Loucy (cell line): ENCODE measurements around the gene FIBCD1.

Experiments used
- H2AFZ ChIP-seq: fragments of 200-600 bp; sonication (generic); 2 replicates; pipeline ENCODE4 v1.6.0; 2016; ENCODE audit warnings: antibody characterized with exemption, mild to moderate bottlenecking, low read length, moderate library complexity
- H3F3A ChIP-seq: fragments of 200-600 bp; 2 replicates; pipeline ENCODE4 v1.6.0; 2016; ENCODE audit warnings: antibody characterized with exemption, low read depth, mild to moderate bottlenecking
- H3K27me3 ChIP-seq: fragments of 200-600 bp; sonication (generic); 2 replicates; pipeline ENCODE4 v1.6.1; 2014; ENCODE audit warnings: low read length, mild to moderate bottlenecking; ENCODE audit not compliant: insufficient read depth, poor library complexity, severe bottlenecking
- H3K36me3 ChIP-seq: fragments of 200-600 bp; sonication (generic); 2 replicates; pipeline ENCODE4 v1.6.1; 2016; ENCODE audit warnings: low read length; ENCODE audit not compliant: insufficient read depth
- H3K4me1 ChIP-seq: fragments of 200-600 bp; sonication (generic); 2 replicates; pipeline ENCODE4 v1.5.1; 2014; ENCODE audit warnings: low read length, mild to moderate bottlenecking; ENCODE audit not compliant: insufficient read depth, poor library complexity, severe bottlenecking
- H3K4me2 ChIP-seq: fragments of 200-600 bp; sonication (generic); 2 replicates; pipeline ENCODE4 v1.6.0; 2014; ENCODE audit warnings: antibody characterized with exemption, low read length, low read depth, mild to moderate bottlenecking; ENCODE audit not compliant: poor library complexity, severe bottlenecking
- H3K4me3 ChIP-seq: fragments of 200-600 bp; sonication (generic); 2 replicates; pipeline ENCODE4 v1.5.1; 2014; ENCODE audit warnings: low read length, mild to moderate bottlenecking, mixed read lengths; ENCODE audit not compliant: poor library complexity, severe bottlenecking
- H3K79me2 ChIP-seq: fragments of 200-600 bp; sonication (generic); 2 replicates; pipeline ENCODE4 v1.6.1; 2014; ENCODE audit warnings: low read length; ENCODE audit not compliant: insufficient read depth
- H3K9ac ChIP-seq: fragments of 200-600 bp; sonication (generic); 2 replicates; pipeline ENCODE4 v1.6.0; 2014; ENCODE audit warnings: mild to moderate bottlenecking, low read depth, low read length, moderate library complexity; ENCODE audit not compliant: poor library complexity, severe bottlenecking
- H3K9me2 ChIP-seq: fragments of 200-600 bp; sonication (generic); replicated peaks from 2 replicates; pipeline ENCODE4 v1.6.1; 2016; ENCODE audit warnings: low read depth, low read length, mixed read lengths
- H3K9me3 ChIP-seq: fragments of 200-600 bp; sonication (generic); 2 replicates; pipeline ENCODE4 v1.6.1; 2014; ENCODE audit warnings: mild to moderate bottlenecking, antibody characterized with exemption, low read length, low read depth; ENCODE audit not compliant: insufficient read depth
- H4K20me1 ChIP-seq: fragments of 200-600 bp; sonication (generic); 2 replicates; pipeline ENCODE4 v1.6.0; 2014; ENCODE audit warnings: antibody characterized with exemption, low read length, mild to moderate bottlenecking; ENCODE audit not compliant: insufficient read depth, poor library complexity, severe bottlenecking
- EZH2phosphoT487 ChIP-seq: fragments of 200-600 bp; IDR thresholded peaks from 2 replicates; pipeline ENCODE4 v1.6.1; 2018; ENCODE audit warnings: antibody characterized with exemption, mild to moderate bottlenecking, moderate library complexity, borderline replicate concordance
- TF ChIP-seq, protein P1 (sequence below): fragments of 200-600 bp; sonication (generic); conservative IDR thresholded peaks from 2 replicates; pipeline ENCODE4 v1.5.1; 2014; ENCODE audit warnings: mild to moderate bottlenecking, antibody characterized with exemption, low read length

FIBCD1 gene

DNA sequence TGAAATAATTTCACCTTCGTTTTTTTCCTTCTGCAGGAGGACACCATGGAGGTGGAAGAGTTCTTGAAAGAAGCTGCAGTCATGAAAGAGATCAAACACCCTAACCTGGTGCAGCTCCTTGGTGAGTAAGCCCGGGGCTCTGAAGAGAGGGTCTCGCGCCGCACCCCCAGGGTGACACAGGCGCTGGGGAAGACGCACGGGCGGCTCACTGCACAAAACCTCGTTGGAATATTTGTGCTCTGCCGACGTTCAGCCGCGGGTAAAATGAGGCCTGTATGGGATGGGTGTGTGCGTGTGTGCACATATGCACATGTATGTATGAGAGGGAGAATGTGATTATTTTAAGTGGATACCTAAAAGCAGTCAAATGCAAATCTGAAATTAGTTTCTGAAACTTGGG is 67.0 kb downstream of the FIBCD1 start:
- H3K36me3 ChIP-seq: peaks cover 41% of the 10 kb centered on the region; the same call in 1 of the 2 replicates
- H3K4me2 ChIP-seq: no peak overlapping the region
- no peak overlapping the region for H3K9ac ChIP-seq
- no peaks in the 10 kb centered on the region for H3K79me2 ChIP-seq
- H3K27me3 ChIP-seq: no peaks in the 10 kb centered on the region
- no peak overlapping the region for H3K4me3 ChIP-seq
- H3K9me2 ChIP-seq: no peaks in the 10 kb centered on the region
- no peaks in the 10 kb centered on the region for H3K9me3 ChIP-seq
- H3F3A ChIP-seq: no peaks in the 10 kb centered on the region
- peaks cover 3% of the 10 kb centered on the region for H4K20me1 ChIP-seq
- no peak for TF ChIP-seq EZH2phosphoT487
- TF ChIP-seq, protein P1, sequence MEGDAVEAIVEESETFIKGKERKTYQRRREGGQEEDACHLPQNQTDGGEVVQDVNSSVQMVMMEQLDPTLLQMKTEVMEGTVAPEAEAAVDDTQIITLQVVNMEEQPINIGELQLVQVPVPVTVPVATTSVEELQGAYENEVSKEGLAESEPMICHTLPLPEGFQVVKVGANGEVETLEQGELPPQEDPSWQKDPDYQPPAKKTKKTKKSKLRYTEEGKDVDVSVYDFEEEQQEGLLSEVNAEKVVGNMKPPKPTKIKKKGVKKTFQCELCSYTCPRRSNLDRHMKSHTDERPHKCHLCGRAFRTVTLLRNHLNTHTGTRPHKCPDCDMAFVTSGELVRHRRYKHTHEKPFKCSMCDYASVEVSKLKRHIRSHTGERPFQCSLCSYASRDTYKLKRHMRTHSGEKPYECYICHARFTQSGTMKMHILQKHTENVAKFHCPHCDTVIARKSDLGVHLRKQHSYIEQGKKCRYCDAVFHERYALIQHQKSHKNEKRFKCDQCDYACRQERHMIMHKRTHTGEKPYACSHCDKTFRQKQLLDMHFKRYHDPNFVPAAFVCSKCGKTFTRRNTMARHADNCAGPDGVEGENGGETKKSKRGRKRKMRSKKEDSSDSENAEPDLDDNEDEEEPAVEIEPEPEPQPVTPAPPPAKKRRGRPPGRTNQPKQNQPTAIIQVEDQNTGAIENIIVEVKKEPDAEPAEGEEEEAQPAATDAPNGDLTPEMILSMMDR: no peak
- H3K4me1 ChIP-seq: no peaks in the 10 kb centered on the region
- H2AFZ ChIP-seq: no peak overlapping the region

DNA sequence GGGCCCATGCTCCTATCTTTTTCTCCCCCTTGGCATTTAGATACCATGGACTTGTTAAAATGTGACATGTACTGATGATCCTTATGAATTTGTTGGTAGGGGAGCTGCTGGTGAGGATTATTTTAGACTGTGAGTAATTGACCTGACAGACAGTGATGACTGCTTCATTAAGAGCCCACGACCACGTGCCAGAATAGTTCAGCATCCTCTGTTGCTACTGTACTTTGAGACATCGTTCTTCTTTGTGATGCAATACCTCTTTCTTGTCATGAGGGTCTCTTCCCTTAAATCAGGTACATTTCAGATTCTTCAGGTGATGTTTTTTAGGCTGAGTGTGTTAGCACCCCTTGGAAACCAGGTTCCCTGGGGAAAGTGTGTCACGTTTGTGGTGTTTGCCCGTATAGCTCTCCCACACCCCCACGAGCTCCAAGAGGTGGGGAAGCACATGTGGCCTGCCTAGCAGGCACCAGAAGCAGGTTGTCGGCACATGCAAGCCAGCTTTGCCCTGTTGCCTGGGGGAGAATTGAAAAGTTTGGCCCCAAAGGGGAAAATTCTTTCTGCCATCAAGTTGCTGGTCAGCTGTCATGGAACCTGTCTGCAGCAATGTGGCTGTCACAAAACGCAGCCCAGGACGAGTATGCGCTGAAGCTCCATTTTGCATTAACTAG is 67.5 kb downstream of the FIBCD1 start:
- no peak for TF ChIP-seq EZH2phosphoT487
- TF ChIP-seq, protein P1: no peak
- Histone ChIP-seq H3K4me1 (no peaks in the 10 kb centered on the region), H3K9me2 (no peaks in the 10 kb centered on the region), H4K20me1 (peaks cover 4% of the 10 kb centered on the region), H3K36me3 (peaks cover 41% of the 10 kb centered on the region; the same call in 1 of the 2 replicates), H3K9me3 (no peaks in the 10 kb centered on the region), H3F3A (no peaks in the 10 kb centered on the region), H2AFZ (no peak overlapping the region), H3K79me2 (no peaks in the 10 kb centered on the region), H3K4me2 (no peak overlapping the region), H3K27me3 (no peaks in the 10 kb centered on the region), H3K9ac (no peak overlapping the region), H3K4me3 (no peak overlapping the region)

DNA sequence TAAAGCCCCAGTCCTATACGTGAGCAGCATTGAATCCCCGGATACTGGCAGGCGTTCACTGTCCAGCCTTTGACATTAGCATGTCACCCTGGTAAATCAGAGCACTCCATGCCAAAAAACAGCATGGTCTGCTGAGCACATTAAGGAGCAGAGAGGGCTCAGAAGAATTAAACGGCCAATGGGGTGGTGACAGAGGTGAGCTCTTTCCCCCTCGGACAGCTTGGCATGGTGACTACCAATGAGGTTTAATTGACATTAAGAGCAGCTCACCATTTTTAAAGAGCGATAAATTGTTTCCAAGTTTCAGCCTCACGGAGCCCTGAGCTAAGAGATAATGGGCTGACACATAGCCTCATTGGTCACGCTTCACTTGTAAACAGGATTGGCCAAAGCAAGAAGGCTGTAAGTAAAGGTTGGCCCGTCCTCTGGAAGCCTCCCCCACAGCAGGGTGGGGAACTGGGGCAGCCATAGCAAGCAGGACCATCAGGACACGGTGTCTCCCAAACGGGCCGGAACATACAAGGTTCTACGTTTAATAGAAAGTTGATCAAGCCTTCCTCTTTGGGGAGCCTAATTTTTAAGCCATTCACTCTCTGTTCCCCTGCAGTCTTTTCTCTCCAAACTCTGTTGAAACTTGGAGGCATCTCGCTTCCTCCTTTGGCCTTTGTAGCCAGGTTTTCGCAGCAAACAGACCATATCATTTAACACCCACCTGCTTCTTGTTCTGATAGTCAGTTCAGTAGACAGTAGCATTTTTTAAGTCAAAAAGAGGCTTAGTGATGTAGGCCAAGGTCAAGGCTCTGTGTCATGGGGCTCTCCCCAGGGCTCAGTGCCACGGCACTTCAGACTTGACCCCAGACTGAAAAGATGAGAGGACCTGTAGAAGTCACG is 68.3 kb downstream of the FIBCD1 start:
- Histone ChIP-seq H3K4me1 (no peaks in the 10 kb centered on the region), H3K27me3 (no peaks in the 10 kb centered on the region), H3K9me3 (no peaks in the 10 kb centered on the region), H3K4me2 (no peak overlapping the region), H3K4me3 (no peak overlapping the region), H2AFZ (no peak overlapping the region), H3F3A (no peaks in the 10 kb centered on the region), H3K9me2 (no peaks in the 10 kb centered on the region), H3K36me3 (peaks cover 41% of the 10 kb centered on the region; the same call in 1 of the 2 replicates), H4K20me1 (peaks cover 4% of the 10 kb centered on the region), H3K79me2 (no peaks in the 10 kb centered on the region), H3K9ac (no peak overlapping the region)
- no peak for TF ChIP-seq EZH2phosphoT487
- TF ChIP-seq, protein P1: no peak
